Measurements from ENCODE around the gene SETSIP. TPM values are rescaled to one million over a fixed set of nuclear protein-coding genes. Genes with fewer than 3 reads are reported as not detected.

The SETSIP gene
- total RNA-seq, 6 donors from 2014 or later = not detected

DNA sequence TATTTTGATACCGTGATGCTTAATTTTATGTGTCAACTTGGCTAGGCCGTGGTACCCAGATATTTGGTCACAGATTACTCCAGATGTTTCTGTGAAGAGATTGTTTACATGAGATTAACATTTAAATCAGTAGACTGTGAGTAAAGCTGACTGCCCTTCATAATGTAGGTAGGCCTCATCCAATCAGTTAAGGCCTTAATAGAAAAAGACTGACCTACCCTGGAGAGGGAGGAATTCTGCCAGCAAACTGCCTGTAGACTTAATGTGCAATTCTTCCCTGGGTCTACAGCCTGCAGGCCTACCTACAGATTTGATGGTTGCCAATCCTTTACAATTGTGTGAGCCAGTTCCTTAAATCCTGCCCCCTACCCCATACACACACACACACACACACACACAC lies 4.3 kb downstream of the SETSIP start:
- Histone ChIP-seq H3K27me3 (no peaks in the 10 kb centered on the region), H3K9me3 (no peaks in the 10 kb centered on the region), H3K36me3 (no peaks in the 10 kb centered on the region), H3K4me3 (no peak overlapping the region), H3K27ac (no peak overlapping the region), H3K4me1 (no peaks in the 10 kb centered on the region)
- no peak for ATAC-seq (ENCODE audit: low FRiP score in 2 of 2)
- WGBS, 2 donors = 67 to 88% methylated on average over 2 of the region's 2 CpGs
- TF ChIP-seq EP300 (IDR thresholded peaks at IDR 0.05) = no peak
- TF ChIP-seq POLR2A (IDR thresholded peaks at IDR 0.05) = no peak
- TF ChIP-seq CTCF (IDR thresholded peaks at IDR 0.05) = no peak
- no peak for TF ChIP-seq POLR2AphosphoS5 (IDR thresholded peaks at IDR 0.05)
- DNase-seq = no peak

DNA sequence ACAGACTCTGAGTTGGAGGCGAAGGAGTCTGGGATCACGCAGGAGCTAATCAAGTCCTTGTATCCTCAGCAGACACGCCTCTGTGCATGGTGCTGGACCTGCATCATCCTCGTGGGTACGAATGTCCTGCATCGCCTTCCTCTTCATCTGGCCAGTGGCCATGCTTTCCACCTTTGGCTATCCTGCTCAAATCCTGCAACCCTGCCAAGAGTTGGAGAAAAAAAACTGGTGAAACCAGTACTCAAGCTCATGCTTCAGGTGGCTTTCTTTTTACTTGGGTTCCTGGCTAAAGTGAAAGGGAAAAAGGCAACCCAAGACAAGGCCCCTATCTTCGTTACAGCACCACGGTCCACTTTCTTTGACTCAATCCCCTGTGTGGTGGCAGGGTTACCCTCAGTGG lies 8.9 kb downstream of the SETSIP start:
- Histone ChIP-seq H3K27me3 (no peaks in the 10 kb centered on the region), H3K36me3 (no peaks in the 10 kb centered on the region), H3K27ac (no peak overlapping the region), H3K4me3 (no peak overlapping the region), H3K9me3 (no peaks in the 10 kb centered on the region), H3K4me1 (no peaks in the 10 kb centered on the region)
- DNase-seq (no peak), ATAC-seq (ENCODE audit: low FRiP score in 2 of 2) (no peak)
- no peak for TF ChIP-seq CTCF (IDR thresholded peaks at IDR 0.05)
- no peak for TF ChIP-seq EP300 (IDR thresholded peaks at IDR 0.05)
- TF ChIP-seq POLR2A (IDR thresholded peaks at IDR 0.05) = no peak
- 82 to 92% methylated on average over 7 to 8 of the region's 8 CpGs for WGBS, 2 donors

DNA sequence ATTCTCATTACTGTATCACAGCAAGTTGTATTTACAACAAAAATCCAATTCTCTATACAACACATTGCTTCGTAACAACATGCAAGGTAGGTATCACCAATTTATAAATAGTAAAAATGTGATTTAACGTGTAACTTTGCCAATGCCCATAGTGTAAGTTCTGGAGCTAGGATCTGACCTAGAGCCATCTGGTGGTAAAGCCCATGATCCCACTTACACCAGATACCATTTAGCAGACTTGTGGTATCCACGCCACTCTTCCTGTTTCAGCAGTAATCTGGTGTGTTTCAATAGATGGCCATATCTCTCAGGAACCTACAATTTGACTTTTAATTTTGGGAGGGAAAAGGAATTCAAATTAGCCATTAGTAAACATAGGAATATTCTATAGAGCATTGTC lies 10.2 kb downstream of the SETSIP start:
- Histone ChIP-seq H3K9me3 (no peaks in the 10 kb centered on the region), H3K4me1 (no peaks in the 10 kb centered on the region), H3K27ac (no peak overlapping the region), H3K4me3 (no peak overlapping the region), H3K27me3 (no peaks in the 10 kb centered on the region), H3K36me3 (no peaks in the 10 kb centered on the region)
- no peak for ATAC-seq (ENCODE audit: low FRiP score in 2 of 2)
- no peak for TF ChIP-seq EP300 (IDR thresholded peaks at IDR 0.05)
- TF ChIP-seq POLR2A (IDR thresholded peaks at IDR 0.05) = no peak
- TF ChIP-seq CTCF (IDR thresholded peaks at IDR 0.05) = no peak
- no peak for TF ChIP-seq POLR2AphosphoS5 (IDR thresholded peaks at IDR 0.05)
- WGBS, 2 donors = 88 to 91% methylated on average over 3 of the region's 3 CpGs
- no peak for DNase-seq

GRCh38 chr1:92051948-92052347 lies 23.3 kb downstream of the SETSIP start:
- TF ChIP-seq POLR2AphosphoS5 (IDR thresholded peaks at IDR 0.05) = no peak
- no peak for TF ChIP-seq EP300 (IDR thresholded peaks at IDR 0.05)
- TF ChIP-seq CTCF (IDR thresholded peaks at IDR 0.05) = no peak
- TF ChIP-seq POLR2A (IDR thresholded peaks at IDR 0.05) = no peak
- H3K4me3 ChIP-seq = no peak overlapping the region
- DNase-seq (no peak), ATAC-seq (ENCODE audit: low FRiP score in 2 of 2) (no peak)
- no peaks in the 10 kb centered on the region for H3K27me3 ChIP-seq
- H3K36me3 ChIP-seq = no peaks in the 10 kb centered on the region
- H3K27ac ChIP-seq = no peak overlapping the region
- H3K4me1 ChIP-seq = no peaks in the 10 kb centered on the region
- no peaks in the 10 kb centered on the region for H3K9me3 ChIP-seq

GRCh38 chr1:92045766-92046495 lies 29.3 kb downstream of the SETSIP start:
- no peak for DNase-seq
- no peak overlapping the region for H3K27ac ChIP-seq
- no peak for TF ChIP-seq CTCF (IDR thresholded peaks at IDR 0.05)
- no peak for TF ChIP-seq POLR2AphosphoS5 (IDR thresholded peaks at IDR 0.05)
- TF ChIP-seq EP300 (IDR thresholded peaks at IDR 0.05) = no peak
- H3K27me3 ChIP-seq = no peaks in the 10 kb centered on the region
- H3K4me1 ChIP-seq = no peaks in the 10 kb centered on the region
- H3K4me3 ChIP-seq = no peak overlapping the region
- H3K36me3 ChIP-seq = no peaks in the 10 kb centered on the region
- H3K9me3 ChIP-seq = no peaks in the 10 kb centered on the region
- ATAC-seq (ENCODE audit: low FRiP score in 2 of 2) = no peak
- 90 to 93% methylated on average over 2 of the region's 2 CpGs for WGBS, 2 donors
